CD4-positive, alpha-beta T cell treated with Interferon alpha-2 for 1 hour (primary cell): Measurements from ENCODE around the gene SLC6A18.

Experiments
- DNase-seq, 2 donors: peaks; one replicate each; pipeline ENCODE4 v3.0.0-alpha.2; 2020 to 2022

Gene SLC6A18

DNA sequence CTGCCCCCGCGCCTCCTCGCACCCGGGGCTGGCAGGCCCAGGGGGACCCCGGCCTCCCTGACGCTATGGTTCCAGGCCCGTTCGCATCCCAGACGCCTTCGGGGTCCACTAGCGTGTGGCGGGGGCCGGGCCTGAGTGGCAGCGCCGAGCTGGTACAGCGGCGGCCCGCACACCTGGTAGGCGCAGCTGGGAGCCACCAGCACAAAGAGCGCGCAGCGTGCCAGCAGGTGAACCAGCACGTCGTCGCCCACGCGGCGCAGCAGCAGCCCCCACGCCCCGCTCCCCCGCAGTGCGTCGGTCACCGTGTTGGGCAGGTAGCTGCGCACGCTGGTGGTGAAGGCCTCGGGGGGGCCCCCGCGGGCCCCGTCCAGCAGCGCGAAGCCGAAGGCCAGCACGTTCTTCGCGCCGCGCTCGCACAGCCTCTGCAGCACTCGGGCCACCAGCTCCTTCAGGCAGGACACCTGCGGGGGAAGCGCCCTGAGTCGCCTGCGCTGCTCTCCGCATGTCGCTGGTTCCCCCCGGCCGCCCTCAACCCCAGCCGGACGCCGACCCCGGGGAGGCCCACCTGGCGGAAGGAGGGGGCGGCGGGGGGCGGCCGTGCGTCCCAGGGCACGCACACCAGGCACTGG, 69.1 kb downstream of the SLC6A18 start:
- DNase-seq = no peak

DNA sequence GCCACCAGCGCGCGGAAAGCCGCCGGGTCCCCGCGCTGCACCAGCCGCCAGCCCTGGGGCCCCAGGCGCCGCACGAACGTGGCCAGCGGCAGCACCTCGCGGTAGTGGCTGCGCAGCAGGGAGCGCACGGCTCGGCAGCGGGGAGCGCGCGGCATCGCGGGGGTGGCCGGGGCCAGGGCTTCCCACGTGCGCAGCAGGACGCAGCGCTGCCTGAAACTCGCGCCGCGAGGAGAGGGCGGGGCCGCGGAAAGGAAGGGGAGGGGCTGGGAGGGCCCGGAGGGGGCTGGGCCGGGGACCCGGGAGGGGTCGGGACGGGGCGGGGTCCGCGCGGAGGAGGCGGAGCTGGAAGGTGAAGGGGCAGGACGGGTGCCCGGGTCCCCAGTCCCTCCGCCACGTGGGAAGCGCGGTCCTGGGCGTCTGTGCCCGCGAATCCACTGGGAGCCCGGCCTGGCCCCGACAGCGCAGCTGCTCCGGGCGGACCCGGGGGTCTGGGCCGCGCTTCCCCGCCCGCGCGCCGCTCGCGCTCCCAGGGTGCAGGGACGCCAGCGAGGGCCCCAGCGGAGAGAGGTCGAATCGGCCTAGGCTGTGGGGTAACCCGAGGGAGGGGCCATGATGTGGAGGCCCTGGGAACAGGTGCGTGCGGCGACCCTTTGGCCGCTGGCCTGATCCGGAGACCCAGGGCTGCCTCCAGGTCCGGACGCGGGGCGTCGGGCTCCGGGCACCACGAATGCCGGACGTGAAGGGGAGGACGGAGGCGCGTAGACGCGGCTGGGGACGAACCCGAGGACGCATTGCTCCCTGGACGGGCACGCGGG, 69.9 kb downstream of the SLC6A18 start, which contains the start of gene TERT:
TSS of gene TERT (minus strand) at position 234 of the 815 bp plus-strand sequence. CDS start at position 155, 79 bp downstream.
- DNase-seq = peak; percentile 70 to 83

DNA sequence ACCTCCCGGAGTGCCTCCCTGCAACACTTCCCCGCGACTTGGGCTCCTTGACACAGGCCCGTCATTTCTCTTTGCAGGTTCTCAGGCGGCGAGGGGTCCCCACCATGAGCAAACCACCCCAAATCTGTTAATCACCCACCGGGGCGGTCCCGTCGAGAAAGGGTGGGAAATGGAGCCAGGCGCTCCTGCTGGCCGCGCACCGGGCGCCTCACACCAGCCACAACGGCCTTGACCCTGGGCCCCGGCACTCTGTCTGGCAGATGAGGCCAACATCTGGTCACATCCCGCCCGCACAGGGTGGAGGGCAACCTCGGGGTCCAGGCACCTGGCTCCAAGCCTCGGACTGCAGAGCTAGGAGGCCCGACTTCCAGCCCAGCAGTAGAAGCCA, 70.5 kb downstream of the SLC6A18 start:
- no peak for DNase-seq
